ENCODE measurements around the gene UQCRHL.
"Not testable (repeated sequence)": the region's sequence is repeated elsewhere in the genome, so short reads cannot be mapped to it uniquely, and the experiment has no call there.

DNA sequence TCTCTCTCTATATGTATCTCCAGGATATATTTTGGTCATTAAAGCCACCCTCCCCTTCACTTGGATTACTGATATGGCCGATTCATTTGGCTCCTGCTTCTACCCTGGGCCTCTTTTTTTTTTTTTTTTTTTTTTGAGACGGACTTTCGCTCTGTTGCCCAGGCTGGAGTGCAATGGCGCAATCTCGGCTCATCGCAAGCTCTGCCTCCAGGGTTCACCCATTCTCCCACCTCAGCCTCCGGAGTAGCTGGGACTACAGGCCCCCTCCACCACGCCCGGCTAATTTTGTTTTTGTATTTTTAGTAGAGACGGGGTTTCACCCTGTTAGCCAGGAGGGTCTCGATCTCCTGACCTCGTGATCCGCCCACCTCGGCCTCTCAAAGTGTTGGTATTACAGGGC, 21.5 kb upstream of the UQCRHL start:
- TF ChIP-seq, protein P1, sequence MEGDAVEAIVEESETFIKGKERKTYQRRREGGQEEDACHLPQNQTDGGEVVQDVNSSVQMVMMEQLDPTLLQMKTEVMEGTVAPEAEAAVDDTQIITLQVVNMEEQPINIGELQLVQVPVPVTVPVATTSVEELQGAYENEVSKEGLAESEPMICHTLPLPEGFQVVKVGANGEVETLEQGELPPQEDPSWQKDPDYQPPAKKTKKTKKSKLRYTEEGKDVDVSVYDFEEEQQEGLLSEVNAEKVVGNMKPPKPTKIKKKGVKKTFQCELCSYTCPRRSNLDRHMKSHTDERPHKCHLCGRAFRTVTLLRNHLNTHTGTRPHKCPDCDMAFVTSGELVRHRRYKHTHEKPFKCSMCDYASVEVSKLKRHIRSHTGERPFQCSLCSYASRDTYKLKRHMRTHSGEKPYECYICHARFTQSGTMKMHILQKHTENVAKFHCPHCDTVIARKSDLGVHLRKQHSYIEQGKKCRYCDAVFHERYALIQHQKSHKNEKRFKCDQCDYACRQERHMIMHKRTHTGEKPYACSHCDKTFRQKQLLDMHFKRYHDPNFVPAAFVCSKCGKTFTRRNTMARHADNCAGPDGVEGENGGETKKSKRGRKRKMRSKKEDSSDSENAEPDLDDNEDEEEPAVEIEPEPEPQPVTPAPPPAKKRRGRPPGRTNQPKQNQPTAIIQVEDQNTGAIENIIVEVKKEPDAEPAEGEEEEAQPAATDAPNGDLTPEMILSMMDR (IDR thresholded peaks at IDR 0.05; ENCODE audit: insufficient read depth, low read depth, low read length) = not testable (repeated sequence)
- TF ChIP-seq EZH2 (IDR thresholded peaks at IDR 0.05; ENCODE audit: insufficient read depth, low read length) = not testable (repeated sequence)
